NCI-H226 (cell line): ENCODE measurements around the gene WDR5B.

ENCODE experiments used
- DNase-seq: peaks from one replicate; pipeline ENCODE4 v3.0.0-alpha.2; 2015

WDR5B gene

GRCh38 chr3:122364490-122364889 lies 51.4 kb downstream of the WDR5B start:
- DNase-seq, result no peak
